ENCODE measurements around the gene CTNNA2.

The CTNNA2 gene

DNA sequence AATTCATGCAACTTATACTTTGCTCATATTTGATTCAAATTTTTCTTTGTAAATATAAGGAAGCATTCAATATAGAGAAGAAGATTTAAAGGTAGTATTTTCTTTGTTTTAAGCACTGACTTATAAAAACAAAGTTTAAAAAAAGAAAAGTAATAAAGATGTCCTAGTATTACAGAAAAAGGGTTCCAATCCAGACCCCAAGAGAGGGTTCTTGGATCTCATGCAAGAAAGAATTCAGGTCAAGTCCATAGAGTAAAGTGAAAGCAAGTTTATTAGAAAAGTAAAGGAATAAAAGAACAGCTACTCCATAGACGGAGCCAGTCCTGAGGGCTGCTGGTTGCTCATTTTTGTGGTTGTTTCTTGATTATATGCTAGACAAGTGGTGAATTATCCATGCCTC, 267.9 kb downstream of the CTNNA2 start:
- no peak for FAIRE-seq

DNA sequence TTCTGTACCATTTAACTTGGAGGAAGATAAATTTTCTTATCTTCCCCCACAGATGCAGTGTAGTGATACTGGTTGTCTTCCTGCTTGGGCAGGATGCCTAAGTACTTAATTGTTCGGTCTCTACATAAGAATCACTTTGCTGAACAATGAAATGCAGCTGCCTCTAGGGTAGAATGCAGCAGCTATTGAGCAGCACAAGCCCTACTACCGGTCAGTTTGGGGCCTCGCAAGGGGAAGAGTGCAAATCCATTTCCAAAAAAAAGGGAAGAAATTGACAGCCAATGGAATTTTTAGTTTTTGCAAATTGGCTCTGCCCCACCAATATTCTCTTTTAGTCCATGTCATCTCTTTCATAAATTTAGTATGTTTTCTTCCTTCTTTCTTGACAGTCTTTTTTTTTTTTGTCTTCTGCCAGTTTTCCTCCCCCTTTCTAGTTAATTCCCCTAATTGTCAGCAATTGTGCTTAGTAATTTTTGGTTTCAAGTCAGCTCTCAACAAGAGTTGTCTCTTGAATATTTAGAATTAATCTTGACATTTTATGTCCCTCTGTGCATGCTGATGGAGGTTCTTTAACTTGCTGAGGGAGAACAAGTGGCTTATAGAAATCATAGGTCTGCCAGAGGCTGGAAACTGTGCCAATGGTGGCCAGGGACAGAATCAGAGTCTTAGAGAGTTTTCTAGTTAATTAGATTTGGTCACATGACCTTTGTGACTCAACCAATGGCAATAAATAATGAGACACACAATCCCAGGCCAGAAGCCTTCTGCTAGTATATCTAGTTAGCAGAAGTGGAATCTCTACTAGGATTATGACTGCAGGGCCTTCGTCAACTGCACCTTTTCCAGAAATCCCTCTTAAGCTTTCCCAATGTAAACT, 270.0 kb downstream of the CTNNA2 start:
- DNase-seq (ENCODE audit: low spot score) (no peak), FAIRE-seq (no peak)

More for the DNA sequence above, 267.9 kb downstream of the CTNNA2 start:
- DNase-seq (ENCODE audit: low spot score) = no peak

DNA sequence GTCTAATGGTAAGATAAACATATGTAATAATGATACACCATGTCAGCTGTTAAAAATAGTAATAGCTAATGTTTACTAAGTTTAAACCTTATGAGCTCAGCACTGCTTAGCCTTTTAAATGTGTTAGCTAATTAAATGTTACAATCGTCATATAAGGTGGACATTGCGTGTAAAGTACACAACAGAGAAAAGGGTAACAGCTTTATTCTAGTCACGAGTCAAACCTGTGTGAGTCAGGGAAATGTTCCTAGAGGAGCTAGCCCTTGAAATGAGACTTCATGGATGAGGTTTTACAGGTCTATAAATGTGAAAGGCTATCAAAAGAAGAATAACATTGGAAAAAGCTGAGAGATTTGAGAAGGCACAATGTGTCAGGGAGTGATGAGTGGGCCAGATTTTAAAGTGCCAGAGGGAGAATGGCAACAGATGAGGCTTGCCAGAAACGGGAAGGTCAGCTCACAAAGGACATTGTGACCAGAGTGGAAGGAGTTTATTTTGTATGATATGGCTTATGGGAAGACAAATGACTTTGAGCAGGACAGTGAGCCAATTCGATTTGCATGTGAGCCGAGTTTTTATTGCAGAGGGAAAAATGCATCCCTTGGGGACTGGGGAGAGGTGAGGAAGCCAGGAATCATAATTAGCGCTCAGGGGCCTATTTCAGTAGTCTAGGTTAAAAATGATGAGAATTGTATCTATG, 276.3 kb downstream of the CTNNA2 start:
- FAIRE-seq (no peak), DNase-seq (ENCODE audit: low spot score) (no peak)

DNA sequence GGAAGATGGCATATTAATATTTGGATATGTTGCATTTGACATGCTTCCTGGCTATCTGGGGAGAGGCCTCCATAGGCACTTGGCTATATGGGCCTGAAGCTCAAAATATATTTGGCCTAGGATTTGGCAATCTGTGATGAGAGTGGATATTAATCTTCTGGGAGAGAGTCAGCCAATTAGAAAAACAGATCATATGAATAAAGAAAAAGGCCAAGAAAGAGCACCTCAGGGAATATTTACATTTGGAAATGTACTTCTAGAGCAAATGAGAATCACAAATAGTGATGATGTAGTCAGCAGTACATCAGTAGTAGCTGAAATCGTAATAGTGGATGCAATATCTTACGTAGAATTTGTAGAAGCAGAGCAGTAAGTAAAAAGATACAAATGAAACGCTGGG, 277.0 kb downstream of the CTNNA2 start:
- DNase-seq (ENCODE audit: low spot score) = no peak
- no peak for FAIRE-seq

DNA sequence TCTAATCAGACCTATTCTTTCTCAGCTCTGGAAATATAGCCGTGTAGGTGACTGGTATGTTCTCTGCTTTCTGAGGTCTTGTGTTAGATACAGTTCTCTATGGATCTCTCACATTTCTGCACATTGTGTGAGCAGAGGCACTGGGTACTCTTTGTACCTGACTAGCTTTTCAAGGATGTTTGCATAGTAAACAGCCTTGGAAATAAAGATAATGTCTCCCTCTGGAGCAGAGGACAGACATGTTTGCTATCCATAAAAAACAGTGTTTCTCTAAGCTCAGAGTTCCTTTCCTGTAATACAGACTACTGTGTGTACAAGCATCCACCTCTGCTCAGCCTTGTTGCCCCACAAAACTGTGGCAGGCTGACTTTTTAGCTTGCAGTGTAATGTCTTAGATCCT, 279.2 kb downstream of the CTNNA2 start:
- DNase-seq (ENCODE audit: low spot score) (no peak), FAIRE-seq (no peak)

- FAIRE-seq = no peak
- DNase-seq (ENCODE audit: low spot score) = no peak
Observed at GRCh38 chr2:79793006-79793405, 280.2 kb downstream of the CTNNA2 start.

DNA sequence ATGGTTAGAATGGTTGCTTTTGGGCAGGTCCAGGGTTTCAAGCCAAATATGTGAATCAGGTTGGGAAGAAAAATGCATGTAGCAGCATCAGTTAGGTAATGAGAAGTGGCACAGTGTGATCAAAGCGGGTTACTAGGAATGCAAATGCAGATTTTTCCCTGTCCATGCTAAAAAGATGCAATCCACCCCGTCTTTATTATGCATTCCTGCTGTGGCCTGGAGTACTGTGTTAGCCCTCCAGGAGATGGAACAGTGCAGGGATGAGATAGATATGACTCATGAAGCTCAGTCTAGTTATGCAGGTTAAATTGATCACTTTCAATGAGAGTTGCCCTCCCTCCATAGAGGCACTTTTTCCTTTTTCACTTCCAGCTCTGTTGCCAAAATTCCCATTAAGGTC, 283.8 kb downstream of the CTNNA2 start:
- DNase-seq (ENCODE audit: low spot score) = peak; percentile 13

DNA sequence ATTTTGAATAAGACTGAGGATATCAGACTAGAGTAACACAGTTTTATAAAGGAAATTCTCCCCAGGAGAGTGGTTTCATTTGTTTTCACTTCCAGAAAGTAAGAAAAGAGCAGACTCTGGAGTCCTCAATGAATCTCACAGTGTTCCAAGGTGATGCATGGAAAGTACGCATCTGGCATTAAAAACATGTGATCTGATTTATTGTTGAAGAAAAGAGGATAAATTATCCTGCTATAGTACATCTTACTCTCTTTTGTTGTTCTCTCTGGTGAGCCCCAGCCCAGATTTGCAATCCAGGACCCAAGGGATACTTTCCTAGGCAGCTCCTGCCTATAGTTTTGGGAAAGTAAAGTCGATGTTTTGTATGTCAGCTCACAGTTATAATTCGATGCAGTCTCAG, 285.9 kb downstream of the CTNNA2 start:
- DNase-seq (ENCODE audit: low spot score) = no peak

More for the DNA sequence above, 283.8 kb downstream of the CTNNA2 start:
- no peak for FAIRE-seq

GRCh38 chr2:79799729-79800128, 286.9 kb downstream of the CTNNA2 start:
- no peak for DNase-seq (ENCODE audit: low spot score)
- FAIRE-seq = no peak

More for the DNA sequence above, 285.9 kb downstream of the CTNNA2 start:
- FAIRE-seq = no peak

DNA sequence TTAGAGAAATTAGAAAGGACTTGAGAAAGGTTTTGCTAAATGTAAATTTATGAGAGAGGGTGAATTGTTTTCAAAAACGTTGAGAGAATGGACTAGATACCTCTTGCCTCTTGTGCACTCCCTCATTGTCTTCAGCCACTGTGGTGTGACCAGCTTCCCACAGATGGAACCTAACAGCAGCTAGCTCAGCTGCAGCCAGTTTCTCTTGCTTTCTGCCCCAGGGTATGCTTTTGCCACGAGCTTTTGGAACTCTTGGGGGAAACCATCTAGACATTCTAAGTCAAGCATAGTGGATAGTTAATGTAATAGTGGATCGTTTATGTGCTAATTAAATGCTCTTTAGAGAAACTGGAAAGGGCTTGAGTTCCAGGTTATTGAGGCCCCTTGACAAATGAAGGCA, 288.2 kb downstream of the CTNNA2 start:
- FAIRE-seq = no peak
- DNase-seq (ENCODE audit: low spot score) = no peak

- DNase-seq (ENCODE audit: low spot score) = no peak
- FAIRE-seq = peak; percentile 35
Observed at GRCh38 chr2:79817288-79817687, 304.4 kb downstream of the CTNNA2 start.

GRCh38 chr2:79820281-79820680, 307.4 kb downstream of the CTNNA2 start:
- DNase-seq (ENCODE audit: low spot score) = no peak
- no peak for FAIRE-seq

DNA sequence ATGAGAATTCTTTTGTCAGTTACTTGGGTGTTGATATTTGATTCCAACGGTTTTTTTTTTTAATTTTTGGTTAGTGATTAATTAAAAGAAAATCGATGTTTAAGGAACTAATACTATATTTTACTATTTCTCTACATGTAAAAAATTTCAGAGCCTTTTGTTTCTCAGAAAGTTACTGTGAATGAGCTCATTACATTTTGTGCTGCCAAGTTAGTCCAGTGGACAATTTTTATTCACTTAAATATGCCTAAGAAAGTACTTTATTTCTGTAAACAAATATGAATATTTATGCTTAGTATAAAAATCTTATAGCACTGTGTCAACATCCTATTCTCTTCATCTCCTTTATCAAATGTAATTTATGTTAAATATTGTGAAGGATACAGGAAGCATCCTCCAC, 309.3 kb downstream of the CTNNA2 start:
- FAIRE-seq (no peak), DNase-seq (ENCODE audit: low spot score) (no peak)

DNA sequence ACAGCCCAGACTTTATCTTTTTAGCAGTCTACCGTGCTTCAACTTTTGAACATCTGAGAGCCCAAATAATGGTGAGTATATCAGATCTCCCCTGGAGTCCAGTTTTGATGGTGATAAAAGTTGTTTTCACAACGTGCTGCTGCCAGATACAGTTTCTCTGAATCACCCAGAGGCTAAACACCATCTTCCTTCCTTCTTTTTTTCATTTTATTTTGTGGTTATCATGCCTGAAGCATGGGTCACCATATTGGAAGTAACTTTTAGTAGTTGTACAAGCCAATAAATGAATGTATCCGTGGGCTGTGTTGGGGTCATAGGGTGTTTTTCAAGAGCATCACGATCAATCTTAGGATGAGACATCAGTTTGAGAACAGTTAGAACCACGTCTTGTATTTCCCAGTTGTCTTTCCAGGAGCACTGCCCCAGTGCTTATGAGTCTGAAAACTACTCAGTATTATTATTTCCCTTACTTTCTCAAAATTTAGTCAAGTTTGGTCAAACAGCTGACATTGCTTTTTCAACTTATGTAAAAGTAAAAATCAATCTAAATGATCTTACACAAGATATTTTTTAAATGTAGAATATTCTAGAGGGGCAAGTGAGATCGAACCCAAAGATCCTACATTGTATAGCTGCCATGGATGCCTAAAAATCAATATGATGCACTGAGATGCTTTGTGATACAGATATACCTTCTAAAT, 311.4 kb downstream of the CTNNA2 start:
- FAIRE-seq = no peak
- no peak for DNase-seq (ENCODE audit: low spot score)

GRCh38 chr2:79827881-79828280, 315.0 kb downstream of the CTNNA2 start:
- DNase-seq (ENCODE audit: low spot score) = no peak
- FAIRE-seq = no peak

DNA sequence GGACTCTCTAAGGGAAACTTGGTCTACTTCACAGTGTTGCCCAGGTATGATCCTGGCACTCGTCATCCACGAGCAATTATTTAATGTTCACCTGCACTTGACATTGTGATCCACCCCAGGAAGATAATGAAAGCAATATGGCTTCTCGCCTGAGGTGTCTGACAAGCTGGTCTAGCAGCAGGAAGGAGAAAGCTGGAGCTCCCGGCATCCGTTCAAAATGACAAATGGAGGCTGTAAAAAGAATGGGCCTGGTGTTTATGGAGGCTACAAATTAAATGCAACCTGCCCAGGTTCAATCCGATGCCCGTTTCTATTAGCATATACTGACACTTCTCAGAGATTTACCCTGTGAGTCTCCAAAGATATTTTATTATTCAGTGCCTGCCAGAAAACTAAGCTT, 317.6 kb downstream of the CTNNA2 start:
- no peak for FAIRE-seq
- no peak for DNase-seq (ENCODE audit: low spot score)

DNA sequence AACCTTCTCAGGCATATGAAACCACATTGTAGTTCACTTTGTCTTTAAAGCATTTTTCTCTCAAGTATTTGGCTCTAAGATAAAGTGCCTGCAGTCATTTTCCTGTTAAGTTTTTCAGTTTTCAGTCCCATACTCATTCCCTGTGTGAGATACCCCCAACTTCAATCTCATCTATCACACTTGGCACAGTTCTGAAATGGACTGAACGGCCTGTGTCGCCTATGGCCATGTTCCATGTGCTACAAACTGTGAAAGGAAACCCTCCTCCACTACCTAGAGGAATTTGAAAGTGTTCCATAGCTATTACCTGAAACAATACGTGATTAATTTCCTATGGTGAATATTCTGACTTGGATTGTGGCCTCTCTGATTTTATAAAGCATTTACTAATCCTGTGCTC, 319.1 kb downstream of the CTNNA2 start:
- no peak for FAIRE-seq
- no peak for DNase-seq (ENCODE audit: low spot score)

GRCh38 chr2:79832511-79833234, 319.8 kb downstream of the CTNNA2 start:
- DNase-seq (ENCODE audit: low spot score) (peak; percentile 10), FAIRE-seq (peak; percentile 59)

DNA sequence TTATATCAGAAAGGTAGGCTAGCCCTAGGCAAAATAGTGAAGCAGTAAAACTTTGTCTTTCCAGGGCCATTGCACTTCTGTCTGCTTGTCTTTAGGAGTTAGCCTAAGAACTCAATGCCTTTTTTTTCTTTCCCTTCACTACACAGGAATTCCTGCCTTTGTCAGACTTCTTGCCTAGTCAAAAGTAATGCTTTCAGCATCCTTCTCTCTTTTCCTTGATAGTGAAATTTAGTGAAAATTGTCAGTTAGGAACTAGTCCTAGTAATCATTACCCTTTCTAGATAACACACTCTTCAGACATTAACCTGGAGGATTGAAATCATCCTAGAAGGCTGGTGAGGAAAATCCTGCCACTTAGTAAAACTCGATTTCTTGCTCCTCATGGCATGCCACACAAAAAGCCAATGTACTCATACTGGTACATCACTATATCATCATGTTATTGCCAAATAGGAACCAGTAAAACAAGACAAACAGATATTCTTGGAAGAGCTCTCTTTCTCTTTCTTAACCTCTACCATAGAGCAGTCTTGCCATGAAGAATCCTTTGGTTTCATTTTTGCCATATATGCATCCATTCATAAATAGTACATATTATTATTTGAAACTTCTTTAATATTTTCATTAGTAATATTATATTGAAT, 320.5 kb downstream of the CTNNA2 start:
- DNase-seq (ENCODE audit: low spot score) (no peak), FAIRE-seq (no peak)

DNA sequence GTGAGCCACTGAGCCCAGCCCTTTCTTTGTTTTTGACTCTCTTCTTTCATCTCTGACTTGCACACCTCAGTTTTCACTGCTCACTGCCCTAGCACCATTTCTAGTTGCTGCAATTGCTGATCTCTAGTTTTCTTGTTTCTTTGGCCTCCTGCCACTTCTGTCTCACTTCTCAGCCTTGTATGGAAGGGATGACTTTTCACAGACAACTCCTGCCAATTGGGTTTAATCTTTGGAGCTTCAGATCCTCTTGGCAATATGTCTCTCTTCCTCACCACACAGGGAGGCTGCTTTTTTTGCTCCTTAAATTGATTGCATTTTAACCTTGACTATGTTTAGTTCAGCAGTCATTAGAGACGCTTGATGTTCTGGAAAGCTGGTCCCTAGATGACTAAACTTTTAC, 323.1 kb downstream of the CTNNA2 start:
- DNase-seq (ENCODE audit: low spot score) = no peak
- FAIRE-seq = no peak

DNA sequence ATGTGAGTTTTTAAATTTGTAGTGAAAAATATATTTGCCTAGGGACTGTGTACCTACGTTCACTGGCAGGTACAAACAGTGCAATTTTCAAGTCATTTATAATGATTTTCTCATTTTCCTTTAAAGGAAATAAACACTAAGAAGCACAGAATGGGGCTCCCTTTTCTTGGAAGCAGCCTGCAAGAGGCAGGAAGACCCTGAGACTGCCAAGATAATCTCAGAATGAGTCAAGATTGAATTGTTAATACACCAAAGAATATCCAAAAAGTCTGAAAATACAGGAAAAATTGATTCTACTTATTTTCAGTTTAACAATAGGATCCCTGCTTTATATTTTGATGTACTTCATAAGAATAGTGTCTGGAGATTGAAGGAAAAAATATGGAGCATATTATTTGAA, 331.2 kb downstream of the CTNNA2 start:
- FAIRE-seq = no peak

More for the DNA sequence above, 331.2 kb downstream of the CTNNA2 start:
- DNase-seq (ENCODE audit: low spot score) = no peak
